ENCODE results near the gene CCDC174.

The CCDC174 gene

DNA sequence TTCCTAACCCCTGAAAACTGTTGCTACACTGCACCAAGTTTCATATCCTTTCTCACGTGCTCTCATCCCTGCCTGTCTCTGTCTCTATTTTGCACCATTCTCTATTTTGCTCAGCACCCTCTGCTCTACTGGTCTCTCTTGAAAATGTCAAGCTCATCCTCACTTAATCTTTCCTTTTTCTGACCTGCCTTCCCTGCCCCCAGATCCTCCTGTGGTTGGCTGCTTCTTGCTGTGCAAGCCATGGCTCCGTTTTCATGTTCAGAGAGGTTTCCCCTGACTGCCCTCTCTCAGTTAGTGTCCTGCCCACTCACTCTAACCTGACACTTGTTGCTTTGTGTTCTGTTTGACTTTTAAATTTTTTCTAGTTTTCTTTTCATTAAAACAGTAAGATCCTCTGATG lies 6.0 kb downstream of the CCDC174 start:
- DNase-seq, result no peak

DNA sequence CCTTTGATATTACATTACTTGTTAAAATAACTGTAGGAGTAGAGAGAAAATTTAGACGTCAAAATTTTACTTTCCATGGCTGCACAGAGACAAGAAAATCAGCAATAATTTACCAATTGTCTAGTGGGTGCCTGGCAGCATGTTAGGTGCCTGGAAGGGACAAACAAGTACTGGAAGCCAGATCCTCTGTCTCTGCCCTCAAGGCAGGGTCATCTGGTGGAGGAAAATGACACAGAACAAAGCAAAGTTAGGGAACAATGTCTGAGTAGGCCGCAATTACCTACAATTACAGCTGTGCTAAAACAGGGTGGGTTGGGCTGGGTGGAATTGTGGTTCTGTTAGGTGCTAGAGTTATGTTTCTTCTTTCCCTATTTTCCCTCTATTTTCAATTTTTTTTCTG lies 7.4 kb downstream of the CCDC174 start:
- no peak for DNase-seq

DNA sequence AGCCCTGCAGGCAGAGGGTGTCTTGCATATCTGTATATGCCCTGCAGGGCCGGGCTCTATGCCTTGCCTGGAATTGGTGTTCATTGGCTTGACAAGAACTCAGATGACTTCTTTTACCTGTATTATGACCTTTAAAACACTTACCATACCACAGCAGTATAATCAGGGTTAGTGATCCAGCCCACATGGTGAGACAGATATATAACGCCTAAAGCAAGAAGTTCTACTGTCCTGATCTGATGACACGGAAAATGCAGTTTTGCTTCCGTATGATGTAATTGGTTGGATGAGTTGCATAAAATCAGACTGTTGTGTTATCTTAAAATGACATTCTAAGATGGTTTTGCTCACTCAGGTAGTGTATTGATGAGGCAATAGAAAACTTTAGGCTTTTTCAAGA lies 9.4 kb downstream of the CCDC174 start:
- no peak for DNase-seq

DNA sequence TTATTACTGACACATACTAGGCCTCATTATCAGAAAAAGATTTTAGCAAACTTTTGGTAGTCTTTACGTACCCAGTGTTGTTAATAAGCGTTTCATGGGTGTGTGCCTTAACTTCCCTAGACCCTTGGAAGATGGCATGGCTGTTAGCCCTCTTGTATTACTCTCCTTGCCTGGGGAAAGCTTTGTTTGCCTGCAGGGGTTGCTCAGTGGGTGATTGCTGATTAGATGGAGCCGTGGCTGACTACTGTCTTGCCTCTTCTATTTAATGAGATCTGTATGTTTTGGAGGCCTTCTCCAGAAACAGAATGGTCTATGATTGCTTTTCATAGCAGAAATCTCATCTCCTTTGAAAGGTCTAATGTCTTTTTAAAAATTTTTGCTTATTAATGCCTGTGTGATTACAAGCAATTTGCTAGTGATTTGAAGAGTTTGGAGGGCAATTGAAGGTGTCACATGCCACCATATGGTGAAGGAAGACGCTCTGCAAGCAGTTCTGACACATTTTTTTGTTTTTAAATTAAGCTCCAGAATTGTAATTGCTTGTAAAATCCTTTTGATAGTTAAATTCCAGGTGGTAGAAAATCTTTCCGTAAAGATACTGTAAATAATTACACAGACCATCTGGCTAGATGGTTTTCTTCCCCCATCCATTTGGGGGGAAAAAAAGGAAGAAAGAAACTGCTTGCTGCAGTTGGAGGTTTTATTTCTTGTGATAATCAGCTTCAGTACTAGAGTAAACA lies 12.0 kb downstream of the CCDC174 start:
- no peak for DNase-seq

DNA sequence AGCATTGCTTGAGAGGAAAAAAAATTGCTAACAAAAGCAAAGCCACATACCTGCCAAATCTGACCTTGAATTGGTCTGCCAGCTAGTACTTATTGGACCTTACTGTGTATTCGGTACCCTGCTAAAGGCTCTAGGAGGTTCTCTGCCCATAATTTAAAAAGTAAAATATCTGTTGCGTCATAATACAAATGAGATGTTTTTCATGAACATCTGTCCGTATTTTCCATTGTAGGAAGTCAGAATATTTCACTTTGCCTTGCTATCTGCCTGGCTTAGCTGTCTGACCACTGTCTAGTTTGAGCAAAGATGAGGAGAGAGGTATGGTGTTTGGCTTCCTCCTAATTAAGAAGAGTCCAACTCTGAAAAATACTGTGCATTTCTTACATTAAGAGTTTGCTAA lies 12.6 kb downstream of the CCDC174 start:
- no peak for DNase-seq

DNA sequence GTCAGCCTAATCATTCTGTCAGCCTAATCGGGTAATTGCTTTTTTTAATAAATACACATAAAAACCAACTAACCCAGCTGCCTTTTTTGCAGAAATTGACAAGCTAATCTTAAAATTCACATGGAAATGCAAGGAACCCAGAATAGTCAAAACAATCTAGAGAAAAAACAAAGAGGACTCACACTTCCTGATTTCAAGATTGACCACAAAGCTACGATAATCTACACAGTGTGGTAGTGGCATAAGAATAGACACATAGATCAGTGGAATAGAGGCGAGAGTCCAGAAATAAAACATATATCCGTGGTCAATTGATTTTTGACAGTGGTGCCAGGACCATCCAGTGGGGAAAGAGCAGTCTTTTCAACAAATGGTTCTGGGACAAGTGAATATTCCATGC lies 21.0 kb downstream of the CCDC174 start:
- DNase-seq, result no peak

DNA sequence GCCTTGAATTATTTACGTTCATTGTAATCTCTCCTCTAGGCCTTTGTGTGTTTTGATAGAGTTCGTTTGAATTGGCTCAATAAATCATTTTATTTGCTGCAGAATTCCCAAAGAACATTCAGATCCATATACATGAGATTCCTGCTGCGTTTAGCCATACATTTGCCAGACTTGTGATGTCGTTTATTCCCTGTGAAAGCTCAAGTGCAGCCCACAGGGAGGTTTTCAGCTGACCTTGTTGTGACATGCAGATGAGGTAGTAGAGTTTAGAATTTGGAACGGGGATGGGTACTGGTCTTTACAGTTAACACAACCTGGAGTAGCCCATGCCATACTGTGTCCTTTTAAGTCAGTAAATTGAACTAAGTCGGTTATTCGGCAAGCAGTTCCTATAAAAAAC lies 23.3 kb downstream of the CCDC174 start, which contains the start of gene C3orf20:
C3orf20 (plus strand) TSS at position 301 of the 400 bp plus-strand sequence. CDS start 7,573 bp downstream, outside the sequence.
- no peak for DNase-seq

DNA sequence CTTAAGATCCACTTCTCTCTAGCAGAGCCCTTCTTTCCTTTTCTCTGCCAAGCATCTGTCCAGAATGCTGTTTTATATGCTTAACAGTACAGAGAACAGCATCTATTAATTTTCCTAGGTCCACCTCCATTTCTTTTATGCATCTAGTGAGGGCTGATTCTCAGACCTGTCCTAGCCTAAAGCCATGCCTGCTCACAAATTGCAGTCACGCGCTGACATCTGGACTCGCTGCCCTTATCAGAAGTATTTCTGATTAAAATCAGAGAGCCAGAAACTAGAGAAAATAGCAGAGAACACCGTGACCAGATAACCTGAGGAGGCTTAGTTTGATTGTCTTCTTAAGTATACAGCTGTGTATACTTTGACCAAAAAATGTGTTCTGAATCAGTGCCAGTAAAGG lies 25.3 kb downstream of the CCDC174 start:
- DNase-seq, result no peak

DNA sequence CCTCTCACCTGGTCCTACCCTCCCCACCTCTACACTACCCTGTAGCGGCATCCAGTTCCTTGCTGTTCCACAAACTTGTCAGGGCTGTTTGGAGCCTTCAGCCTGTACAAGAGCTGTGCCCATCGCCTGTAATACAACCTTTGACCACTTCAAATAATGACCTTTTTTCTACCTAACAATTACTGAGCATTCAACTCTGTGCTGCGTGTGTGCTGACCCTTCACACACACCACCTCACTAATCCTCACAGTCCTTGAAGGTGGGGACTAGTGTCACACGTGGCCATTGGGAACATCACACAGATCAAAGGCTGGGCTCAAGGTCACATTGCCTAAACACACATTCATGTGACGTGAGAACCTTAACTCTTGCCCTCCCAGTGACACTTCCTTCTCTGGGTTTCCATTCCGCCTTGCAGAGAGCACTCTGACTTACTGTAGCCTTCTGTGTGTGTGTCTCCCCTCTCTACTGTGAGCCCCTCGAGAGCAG lies 26.5 kb downstream of the CCDC174 start:
- no peak for DNase-seq

DNA sequence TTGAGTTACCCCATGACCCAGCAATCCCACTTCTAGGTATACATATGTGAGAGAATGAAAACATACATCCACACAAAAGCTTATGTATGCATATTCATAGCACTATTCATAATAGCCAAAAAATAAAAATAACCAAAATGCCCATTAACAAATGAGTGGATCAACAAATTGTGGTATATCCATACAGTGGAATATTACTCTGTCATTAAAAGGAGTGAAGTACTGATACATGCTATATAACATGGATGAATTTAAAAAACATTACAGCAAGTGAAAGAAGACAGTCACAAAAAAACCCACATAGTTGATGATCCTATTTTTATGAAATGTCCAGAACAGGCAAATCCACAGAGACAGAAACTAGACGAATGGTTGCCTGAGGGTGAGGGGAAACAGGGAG lies 28.6 kb downstream of the CCDC174 start:
- no peak for DNase-seq

DNA sequence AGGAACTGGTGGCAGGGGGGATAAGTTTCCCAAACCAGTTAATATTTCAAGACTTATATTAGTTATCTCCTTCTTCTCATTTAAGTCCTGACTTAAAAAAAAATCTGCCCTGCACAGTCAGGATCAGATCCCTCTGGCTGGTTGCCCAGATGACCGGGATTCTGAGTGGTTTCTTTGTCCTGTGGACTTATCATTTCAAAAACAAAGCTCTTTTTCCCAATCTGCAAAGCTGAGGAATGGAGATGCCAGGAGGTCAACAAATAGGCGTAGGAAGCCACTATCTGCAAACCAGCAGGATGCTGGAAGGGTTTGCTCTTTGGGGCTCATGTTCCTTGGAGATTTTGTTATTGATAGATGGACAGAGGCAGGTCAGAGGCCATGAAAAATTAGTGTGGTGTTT lies 29.2 kb downstream of the CCDC174 start:
- DNase-seq, result no peak

DNA sequence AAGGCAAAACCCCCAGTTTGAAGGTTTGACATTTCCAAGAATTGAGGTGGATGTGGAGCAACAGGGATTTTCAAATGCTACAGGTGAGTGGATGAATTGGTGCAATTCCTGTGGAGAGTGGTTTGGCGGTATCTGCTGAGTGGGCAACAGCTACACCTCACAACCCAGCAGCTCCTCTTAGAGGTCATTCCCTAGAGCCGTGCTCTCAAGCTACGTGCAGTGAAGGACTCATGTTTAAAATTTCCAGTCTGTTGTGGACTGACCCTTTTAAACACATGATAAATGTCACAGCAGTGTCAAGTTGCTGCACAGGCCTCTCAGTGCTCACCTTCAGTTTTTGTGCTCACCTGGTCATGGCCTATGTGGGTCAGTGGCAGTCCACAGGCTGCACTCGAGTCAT lies 32.9 kb downstream of the CCDC174 start:
- DNase-seq, result no peak

DNA sequence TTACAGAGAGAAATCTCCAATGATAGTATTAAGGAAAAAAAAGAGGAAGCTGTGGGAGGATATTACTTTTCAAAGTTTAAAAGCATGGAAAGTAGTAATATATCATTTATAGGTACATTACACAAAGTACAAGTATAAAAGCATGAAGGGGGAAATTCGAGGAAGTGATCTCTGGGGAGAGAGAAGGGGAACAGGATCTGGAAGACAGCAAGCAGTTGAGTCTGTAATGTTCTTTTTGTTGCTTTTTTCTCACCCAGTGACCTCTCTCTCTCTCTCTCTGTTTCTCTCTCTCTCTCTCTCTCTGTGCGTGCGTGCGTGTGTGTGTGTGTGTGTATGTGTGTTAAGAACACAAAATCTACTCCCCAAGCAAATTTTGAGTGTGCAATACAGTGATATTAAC lies 33.6 kb downstream of the CCDC174 start:
- no peak for DNase-seq

DNA sequence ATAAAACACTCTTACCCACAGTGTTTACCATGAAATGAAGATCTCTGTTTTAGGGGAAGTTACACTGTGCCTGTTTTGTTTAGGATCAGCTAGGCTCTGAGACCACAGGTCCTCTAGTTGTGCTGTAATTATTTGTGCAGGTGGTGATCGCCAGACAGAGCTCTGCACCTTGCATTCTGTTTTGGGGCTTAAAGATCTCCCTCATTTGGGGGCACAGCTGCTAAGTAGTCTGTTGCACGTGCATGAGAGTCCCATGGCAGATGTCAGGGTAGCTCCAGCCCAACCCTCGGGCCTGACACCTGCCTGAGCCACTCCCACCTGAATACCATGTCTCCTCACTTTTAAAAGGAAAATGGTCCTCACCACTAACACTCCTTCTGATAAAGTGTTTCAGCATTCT lies 35.8 kb downstream of the CCDC174 start:
- no peak for DNase-seq

DNA sequence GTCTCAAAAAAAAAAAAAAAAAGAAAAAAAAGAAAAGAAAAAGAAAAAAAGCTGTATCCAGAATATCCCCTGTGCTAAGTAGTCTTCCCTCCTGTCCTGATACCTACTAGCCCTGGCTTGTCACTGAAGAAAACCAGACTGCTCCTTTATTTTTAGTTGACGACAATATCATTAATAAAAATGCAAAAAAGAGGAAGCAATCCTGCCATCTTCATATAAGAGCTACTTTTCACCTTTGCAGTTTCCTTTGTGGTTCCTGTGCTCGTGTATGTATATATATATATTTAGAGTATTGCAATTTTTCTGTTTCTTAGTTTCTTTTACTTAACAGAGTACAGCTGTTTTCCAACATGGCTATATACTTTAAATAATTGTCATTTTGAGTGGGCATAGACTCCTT lies 37.0 kb downstream of the CCDC174 start:
- DNase-seq, result no peak

DNA sequence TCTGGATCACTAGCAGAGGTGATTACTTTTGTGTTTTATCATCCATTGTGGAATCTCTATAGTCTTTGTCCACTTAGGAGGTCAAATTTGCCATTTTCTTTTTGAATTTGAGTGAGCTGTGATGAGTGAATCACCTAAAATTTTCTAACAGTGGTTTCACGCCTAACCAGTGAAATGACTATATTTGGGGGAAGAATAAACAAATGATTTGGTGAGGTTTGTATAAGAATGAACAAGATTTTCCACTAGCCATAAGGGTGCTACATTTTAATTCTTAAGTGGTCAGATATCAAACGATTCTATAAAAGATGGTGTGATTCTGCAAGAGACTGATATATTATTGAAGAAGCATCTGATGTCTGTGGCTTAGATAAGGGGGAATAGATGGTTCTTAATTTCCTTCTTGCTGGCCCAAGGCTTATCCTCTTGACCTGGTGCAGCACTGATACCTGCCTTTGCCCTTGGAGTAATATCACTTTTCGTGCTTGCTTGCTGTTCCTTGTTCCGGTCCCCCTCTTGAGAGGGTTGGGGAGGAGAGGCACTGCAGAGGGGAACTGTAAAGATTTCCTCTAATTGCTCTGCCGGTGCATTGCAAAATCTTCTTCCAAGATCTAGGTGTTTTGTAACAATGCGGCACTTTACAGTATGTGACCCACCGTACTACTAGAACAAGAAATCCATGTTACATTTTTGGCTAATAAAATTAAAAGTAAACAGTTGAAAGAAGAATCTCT lies 37.9 kb downstream of the CCDC174 start:
- no peak for DNase-seq

DNA sequence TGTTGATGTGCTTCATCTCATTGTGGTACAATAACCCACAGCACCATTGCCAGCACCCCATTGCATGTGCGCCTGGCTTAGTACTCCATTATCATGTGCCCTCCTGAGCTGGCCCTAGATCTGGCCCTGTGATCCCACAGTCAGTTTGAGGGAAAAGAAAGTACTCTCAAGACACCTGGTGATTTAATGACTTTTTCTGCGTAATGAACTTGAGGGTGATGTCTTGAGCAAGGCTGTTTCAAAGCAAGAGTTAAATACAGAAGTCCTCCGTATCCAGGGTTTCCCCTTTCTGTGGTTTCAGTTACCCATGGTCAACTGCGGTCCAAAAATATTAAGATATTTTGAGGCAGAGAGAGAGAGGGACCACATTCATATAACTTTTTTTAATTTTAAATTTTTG lies 39.7 kb downstream of the CCDC174 start:
- DNase-seq, result no peak

DNA sequence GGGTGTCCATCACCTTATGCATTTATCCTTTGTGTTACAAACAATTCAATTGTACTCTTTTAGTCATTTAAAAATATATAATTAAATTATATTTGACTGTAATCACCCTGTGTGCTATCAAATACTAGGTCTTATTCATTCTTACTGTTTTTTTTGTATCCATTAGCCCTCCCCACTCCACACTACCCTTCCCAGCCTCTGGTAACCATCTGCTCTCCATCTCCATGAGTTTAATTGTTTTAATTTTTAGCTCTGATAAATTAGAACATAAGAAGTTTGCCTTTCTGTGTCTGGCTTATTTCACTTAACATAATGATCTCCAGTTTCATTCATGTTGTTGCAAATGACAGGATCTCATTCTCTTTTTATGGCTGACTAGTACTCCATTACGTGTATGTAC lies 40.2 kb downstream of the CCDC174 start:
- no peak for DNase-seq

DNA sequence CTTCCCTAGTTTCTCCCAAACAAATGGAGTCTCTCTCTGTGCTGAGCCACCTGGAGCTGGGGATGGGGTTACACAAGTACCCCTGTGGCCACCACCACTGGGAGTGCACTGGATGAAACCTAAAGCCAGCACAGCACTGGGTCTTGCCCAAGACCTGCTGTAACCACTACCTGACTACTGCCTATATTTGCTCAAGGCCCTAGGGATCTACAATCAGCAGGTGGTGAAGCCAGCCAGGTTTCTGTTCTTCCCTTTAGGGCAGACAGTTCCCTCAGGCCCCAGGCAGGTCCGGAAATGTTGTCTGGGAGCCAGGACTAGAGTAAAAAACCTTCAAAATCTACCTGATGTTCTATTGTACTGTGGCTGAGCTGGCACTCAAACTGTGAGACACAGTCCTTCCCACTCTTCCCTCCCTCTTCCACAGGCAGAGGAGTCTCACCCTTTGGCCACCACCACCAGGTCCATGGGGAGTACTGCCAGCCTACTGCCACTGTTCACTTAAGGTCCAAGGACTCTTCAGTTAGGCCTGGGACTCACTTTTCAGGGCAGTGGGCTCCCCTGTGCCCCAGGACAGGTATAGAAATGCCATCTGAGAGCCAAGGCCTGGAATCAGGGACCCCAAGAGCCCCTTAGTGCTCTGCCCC lies 47.2 kb downstream of the CCDC174 start:
- DNase-seq, result no peak

DNA sequence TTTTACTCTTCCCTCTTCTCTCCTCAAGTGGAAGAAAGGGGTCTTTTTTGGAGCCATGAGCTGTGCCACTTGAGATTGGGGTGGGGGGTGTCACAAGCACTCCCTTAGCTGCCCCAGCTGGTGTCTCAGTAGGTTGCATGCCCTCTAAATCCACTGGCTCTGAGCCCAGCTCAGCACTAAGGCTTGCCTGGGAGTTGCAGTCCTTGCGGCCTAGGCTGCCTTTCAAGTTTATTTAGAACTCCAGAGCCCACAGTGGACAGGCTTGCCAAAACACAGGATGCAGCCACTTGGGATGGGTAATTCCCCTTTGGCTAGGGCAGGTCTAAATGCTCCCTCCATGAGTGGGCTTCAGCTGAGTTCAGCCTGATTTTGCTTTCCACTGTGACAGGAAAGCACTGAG lies 48.1 kb downstream of the CCDC174 start:
- DNase-seq, result no peak

DNA sequence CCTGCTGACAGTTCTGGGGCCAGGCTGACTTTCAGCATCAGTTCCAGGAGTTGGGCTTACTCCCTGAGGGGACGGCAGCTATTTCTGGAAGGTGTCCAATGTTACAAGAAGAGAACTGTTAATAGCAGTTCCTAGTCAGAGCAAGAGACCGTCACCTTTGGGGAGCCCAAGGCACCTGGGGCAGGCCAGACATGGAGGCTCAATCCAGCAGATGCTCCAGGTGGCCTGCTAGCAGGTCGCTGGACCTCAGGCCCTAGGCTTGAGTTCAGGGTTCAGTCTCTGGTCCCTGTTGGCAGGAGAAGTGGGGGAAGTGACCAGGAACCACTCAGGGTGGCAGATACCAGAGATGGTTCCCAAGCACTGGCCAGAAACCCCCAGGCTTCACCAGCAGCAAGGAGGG lies 49.3 kb downstream of the CCDC174 start:
- no peak for DNase-seq

DNA sequence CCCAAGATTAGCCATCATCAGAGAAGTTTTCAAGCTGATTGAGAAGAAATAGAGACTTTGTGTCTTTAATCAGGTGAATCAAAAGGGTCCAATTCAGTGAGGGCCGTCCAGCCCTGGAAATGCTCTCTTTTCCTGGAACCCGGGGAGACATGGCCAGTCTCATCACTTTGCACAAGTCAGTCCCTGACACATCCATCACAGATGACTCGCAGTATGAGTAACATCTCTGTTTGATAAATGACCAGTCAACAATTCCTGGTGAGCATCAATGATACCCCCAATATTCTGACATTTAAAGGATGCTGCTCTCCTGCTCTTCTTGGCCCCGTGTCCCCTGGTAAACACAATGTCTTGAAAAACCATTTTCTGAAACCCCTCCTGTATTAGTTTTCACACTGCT lies 50.1 kb downstream of the CCDC174 start:
- DNase-seq, result no peak

DNA sequence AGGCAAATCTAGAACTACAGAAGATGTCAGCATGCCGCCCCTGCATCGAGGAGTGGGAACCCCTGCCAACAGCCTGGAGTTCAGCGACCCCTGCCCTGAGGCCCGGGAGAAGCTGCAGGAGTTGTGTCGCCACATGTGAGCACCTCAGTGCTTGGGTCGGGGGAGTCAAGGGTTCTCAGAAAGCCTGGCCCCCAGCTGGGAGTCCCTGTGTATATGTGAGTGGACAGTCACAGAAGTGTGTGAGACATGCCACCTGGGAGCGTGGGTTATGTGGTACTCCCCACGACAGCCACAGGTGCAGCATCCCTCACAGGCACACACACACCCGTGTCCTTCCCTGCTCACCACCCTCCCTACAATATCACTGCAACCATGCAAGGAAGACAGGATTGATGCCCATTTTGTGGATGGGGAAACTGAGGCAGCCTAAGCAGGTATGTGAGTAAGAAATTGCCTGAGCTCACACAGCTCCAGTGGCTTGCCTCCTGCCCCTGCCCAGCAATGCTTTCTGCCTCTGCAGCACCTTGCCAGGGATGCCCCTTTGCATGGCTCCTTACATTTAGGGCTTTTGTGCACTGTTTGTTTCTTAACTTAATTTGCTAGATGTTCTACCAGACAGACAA lies 51.7 kb downstream of the CCDC174 start:
- DNase-seq, result no peak

DNA sequence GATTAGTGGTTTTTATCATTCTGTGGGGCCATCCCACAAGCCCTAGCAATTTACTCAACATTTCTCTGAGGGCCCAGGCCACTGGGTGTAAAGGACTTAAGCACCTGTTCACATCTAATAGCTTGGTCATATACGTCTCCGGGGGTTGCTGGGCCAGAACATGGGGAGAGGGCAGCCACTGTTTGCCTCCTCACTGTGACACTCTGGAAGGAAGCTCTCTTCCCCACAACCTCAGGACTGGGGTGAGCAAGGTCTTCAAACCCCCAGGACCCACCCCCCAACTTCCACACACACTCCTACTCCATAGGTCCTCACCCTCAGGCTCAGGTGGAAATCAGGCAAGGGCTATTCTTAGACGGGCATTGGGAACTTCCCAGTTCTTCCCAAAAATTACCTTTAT lies 52.2 kb downstream of the CCDC174 start:
- no peak for DNase-seq
